Vagina (tissue), 2 donors: ENCODE data around the gene DAB1.

Experiments used
- POLR2A ChIP-seq, 2 donors: fragments of 450-650 bp; IDR thresholded peaks; one replicate each; pipeline ENCODE4 v1.6.1; 2017; ENCODE audit warnings: antibody characterized with exemption in 2 of 2, mild to moderate bottlenecking in 2 of 2, moderate library complexity in 2 of 2
- POLR2AphosphoS5 ChIP-seq, 2 donors: sonication (generic); formaldehyde crosslinking; IDR thresholded peaks; one replicate each; pipeline ENCODE4 v1.9.0; 2017; ENCODE audit warnings: antibody characterized with exemption in 2 of 2, mild to moderate bottlenecking in 2 of 2, low read depth in 1 of 2; ENCODE audit not compliant: insufficient read depth in 1 of 2
- TF ChIP-seq, protein P1 (sequence below), 3 experiments: fragments of 450-650 bp in 2 of 3; fragments of 200-600 bp in 1 of 3; sonication (generic) in 1 of 3; IDR thresholded peaks; one replicate each; pipeline ENCODE4 v1.5.1; 2017 to 2019; ENCODE audit warnings: antibody characterized with exemption in 3 of 3, mild to moderate bottlenecking in 2 of 3, moderate library complexity in 2 of 3

DNA sequence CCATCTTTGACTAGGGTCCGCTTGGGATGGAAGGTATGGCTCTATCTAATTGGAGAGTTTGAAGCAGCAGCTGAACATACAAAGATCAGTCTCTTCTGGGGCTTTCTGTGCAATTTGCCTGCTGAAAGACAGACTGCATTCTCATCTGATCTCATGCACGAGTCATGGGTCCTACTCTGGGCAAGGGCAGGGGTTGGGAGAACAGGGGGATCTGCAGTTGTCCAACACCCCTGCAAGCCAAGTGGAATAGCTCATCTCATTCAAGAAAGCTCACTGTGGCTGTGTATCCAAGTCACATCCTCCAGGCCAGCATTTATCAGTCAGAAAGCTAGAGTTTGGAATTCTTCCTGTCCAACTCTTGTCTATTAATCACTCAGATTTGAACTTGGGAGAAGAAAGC is 280.9 kb downstream of the DAB1 start:
- TF ChIP-seq, protein P1, sequence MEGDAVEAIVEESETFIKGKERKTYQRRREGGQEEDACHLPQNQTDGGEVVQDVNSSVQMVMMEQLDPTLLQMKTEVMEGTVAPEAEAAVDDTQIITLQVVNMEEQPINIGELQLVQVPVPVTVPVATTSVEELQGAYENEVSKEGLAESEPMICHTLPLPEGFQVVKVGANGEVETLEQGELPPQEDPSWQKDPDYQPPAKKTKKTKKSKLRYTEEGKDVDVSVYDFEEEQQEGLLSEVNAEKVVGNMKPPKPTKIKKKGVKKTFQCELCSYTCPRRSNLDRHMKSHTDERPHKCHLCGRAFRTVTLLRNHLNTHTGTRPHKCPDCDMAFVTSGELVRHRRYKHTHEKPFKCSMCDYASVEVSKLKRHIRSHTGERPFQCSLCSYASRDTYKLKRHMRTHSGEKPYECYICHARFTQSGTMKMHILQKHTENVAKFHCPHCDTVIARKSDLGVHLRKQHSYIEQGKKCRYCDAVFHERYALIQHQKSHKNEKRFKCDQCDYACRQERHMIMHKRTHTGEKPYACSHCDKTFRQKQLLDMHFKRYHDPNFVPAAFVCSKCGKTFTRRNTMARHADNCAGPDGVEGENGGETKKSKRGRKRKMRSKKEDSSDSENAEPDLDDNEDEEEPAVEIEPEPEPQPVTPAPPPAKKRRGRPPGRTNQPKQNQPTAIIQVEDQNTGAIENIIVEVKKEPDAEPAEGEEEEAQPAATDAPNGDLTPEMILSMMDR (IDR thresholded peaks at IDR 0.05) = no peak
- TF ChIP-seq POLR2A (IDR thresholded peaks at IDR 0.05) = no peak
- no peak for TF ChIP-seq POLR2AphosphoS5 (IDR thresholded peaks at IDR 0.05; ENCODE audit: insufficient read depth in 1 of 2, low read depth in 1 of 2)
